NCI-H2171 (cell line): ENCODE data around the gene ZSCAN4.

ENCODE experiments used
- DNase-seq: peaks from one replicate; lab custom pipeline; 2025; lab: John Stamatoyannopoulos, UW

ZSCAN4 gene

DNA sequence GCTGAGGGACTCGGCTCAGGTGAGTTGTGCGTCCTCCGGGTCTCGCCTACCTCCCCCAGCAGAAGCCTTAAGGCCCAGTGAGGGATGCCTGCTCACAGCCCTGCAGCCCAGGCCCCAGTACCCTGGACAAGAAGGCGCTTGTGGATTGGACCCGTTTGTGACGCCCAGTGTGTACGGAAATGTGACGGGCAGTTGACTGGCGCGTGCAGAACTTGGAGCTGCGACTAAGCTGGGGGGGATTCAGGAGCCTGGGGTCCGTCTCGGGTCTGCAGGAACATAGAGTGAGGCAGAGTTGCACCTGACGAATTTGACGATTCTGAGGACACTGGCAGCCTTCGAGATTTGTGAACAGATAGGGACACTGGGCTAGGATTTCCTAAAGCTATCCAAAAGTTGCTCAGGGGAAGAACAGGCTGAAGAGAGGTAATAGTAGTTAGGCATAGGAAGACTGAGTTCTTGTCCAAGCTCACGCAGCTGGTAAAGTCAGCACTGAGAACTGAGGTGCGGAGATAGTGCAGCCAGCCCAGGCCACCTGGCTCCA lies 13.6 kb downstream of the ZSCAN4 start:
- DNase-seq = no peak

- no peak for DNase-seq
These were observed 18.0 kb downstream of the ZSCAN4 start for GRCh38 chr19:57686727-57687126.

DNA sequence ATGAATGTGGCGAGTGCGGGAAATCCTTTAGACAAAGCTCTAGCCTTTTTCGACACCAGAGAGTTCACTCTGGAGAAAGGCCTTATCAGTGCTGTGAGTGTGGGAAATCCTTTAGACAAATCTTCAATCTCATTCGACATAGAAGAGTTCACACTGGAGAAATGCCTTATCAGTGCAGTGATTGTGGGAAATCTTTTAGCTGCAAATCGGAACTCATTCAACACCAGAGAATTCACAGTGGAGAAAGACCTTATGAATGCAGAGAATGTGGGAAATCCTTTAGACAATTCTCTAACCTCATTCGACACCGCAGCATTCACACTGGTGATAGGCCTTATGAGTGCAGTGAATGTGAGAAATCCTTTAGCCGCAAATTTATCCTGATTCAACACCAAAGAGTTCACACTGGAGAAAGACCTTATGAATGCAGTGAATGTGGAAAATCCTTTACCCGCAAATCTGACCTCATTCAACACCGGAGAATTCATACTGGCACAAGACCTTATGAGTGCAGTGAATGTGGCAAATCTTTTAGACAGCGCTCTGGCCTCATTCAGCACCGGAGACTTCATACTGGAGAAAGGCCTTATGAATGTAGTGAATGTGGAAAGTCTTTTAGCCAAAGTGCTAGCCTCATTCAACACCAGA lies 18.8 kb downstream of the ZSCAN4 start:
- DNase-seq = no peak

DNA sequence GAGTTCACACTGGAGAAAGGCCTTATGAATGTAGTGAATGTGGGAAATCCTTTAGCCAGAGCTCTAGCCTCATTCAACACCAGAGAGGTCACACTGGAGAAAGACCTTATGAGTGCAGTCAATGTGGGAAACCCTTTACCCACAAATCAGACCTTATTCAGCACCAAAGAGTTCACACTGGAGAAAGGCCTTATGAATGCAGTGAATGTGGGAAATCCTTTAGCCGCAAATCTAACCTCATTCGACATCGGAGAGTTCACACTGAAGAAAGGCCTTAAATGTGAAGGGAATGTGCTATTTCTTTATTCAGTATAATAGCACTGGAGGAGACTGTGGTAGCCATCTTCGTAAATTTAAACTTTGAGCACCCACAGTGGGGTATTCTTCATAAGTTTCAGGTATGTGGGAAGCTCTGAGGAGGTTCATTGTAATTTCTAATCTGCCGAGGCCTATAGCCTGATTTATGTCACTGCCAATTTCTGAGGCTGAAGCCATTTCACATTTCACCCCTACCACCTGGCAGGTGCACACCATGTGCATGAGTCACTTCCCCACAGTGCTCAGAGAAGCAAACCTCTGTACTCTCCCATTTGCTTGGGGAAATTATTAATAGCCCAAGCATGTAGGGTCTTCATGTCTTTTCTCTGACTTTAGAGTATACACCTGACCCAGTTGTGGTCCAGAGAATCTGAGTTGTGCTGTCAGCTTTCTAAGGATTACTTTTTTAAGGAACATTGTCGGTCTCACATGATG lies 19.5 kb downstream of the ZSCAN4 start:
- no peak for DNase-seq

GRCh38 chr19:57689750-57690149 lies 21.0 kb downstream of the ZSCAN4 start:
- no peak for DNase-seq

GRCh38 chr19:57701625-57702024 lies 32.9 kb downstream of the ZSCAN4 start:
- no peak for DNase-seq

GRCh38 chr19:57706346-57706745 lies 37.6 kb downstream of the ZSCAN4 start:
- no peak for DNase-seq

DNA sequence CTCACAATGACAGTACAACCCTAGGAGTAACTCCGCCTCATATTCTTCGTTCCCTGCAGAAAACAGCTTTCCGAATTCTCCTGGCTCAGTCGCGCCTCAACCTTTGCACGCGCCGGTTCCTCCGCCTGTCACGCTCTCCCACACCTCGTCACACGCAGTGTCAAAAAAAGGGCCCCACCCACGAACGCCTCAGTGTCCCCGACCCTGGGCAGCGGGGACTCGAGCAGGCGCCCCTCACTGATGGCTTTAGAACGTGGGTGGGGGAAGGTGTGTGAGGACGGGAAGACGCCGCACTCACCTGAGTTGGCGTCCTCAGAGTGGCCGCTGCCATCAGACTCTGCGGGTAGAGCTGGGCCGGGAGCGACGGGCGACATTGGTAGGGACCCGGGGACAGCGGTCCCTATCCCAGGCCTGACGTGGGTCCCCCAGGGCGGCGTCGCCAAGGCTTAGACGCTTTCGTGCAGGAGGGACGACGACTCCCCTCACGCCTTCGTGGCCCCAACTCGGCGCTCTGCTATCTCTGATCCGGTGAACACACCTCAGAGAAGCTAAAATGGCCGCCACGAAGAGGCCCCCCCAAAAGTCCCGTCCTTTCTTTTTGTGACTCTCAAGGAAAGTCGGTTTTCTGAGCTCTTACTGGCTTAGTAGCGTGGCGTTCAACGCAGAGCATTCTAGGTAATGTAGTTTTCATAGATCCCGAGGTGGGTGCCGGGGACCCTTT lies 40.1 kb downstream of the ZSCAN4 start, which contains the start of gene ZNF154:
Gene ZNF154 (minus strand): TSS at position 564 of the 721 bp plus-strand sequence. CDS start 233 bp downstream, at position 331.
- no peak for DNase-seq

DNA sequence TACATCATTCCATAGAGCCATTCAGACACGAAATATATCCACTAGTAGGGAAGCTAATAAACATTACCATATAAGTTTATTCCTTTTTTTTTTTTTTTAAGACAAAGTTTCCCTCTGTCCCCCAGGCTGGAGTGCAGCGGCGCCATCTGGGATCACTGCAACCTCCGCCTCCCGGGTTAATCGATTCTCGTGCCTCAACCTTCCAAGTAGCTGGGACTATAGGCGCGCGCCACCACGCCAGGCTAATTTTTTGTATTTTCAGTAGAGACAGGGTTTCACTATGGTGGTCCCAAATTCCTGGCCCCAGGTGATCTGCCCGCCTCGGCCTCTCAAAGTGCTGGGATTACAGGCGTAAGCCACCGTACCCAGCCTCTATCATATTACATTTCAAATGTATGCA lies 40.9 kb downstream of the ZSCAN4 start:
- DNase-seq = no peak

DNA sequence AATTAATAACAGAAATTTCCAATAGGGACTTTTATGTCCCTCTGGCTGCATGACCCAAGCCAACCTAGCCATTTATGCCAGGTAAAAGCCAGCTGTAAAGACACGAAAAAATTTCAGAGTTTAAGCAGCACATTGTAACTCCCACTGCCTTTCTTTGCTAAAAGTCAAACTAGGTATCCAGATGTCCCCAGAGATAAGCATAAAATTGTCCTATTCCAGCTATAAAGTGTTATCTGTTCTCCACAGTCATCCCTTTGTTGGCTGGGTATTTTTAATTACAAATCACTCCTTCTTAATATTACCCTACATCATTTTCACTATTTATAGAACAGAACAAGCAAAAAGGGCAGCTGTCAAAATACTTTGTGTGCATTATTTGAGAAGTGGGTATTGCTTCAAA lies 43.5 kb downstream of the ZSCAN4 start:
- no peak for DNase-seq

- peak; percentile 14 for DNase-seq
These were observed 50.7 kb downstream of the ZSCAN4 start for GRCh38 chr19:57719424-57719823.

DNA sequence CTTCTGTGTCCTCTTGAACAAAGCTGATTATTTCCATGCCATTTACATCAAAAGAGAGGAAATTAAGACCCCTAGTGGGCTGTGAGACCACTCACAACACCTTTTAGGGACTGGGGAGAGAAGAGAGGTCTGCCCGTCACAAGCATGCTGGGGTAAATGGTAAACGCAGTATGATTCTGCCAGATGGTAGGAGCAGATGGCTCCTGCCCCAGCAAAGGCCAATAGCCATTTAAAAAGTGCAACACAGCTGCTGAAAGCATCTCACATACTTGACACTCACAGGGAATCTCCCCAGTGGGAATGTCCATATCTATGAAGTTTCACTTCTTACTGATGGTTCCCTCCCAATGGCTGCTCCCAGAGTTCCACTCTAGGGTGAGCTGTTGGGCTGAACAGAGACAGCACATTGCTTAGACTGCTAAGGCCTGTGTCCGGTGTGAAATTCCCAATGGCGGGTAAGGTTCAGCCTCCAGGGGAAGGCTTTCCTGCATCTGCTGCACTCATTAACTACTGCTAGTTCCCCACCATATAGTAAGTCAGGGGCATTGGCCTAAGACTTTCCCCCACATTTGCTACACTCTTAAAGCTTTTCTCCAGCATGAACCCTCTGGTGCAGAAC lies 51.3 kb downstream of the ZSCAN4 start:
- peak; percentile 43 for DNase-seq

DNA sequence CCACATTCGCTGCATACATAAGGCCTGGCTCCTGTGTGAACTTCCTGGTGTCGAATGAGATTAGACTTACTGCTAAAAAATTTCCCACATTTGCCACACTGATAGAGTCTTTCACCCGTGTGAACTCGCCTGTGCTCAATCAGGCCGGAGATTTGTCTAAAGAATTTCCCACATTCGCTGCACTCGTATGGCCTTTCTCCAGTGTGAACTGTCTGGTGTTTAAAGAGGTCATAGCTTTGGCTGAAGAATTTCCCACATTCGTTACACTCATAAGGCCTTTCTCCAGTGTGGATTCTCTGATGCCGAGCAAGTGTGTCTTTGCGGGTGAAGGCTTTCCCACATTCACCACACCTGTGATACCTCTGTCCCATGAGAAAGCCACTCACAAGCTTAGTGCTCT lies 52.1 kb downstream of the ZSCAN4 start:
- no peak for DNase-seq
